T-helper 2 cell treated with Interferon-gamma antibody and Interleukin-4, amounts not matched to agents 5 μg/mL and 100 μg/mL, for 36 hours (primary cell): ENCODE measurements around the gene CDX1.
"Not testable (repeated sequence)": the region's sequence is repeated elsewhere in the genome, so short reads cannot be mapped to it uniquely, and the experiment has no call there.

Source experiments
- DNase-seq: peaks from one replicate; pipeline ENCODE4 v3.0.0; 2021; ENCODE audit warnings: low spot score
- H3K27ac Mint-ChIP-seq: one replicate; pipeline ENCODE4 v1.8.0; 2021; ENCODE audit warnings: mild to moderate bottlenecking, mixed read lengths
- H3K27me3 Mint-ChIP-seq: one replicate; pipeline ENCODE4 v1.8.0; 2021; ENCODE audit warnings: low read depth, mixed read lengths
- H3K36me3 Mint-ChIP-seq: one replicate; pipeline ENCODE4 v1.8.0; 2021; ENCODE audit warnings: low read depth, mixed read lengths
- H3K4me1 Mint-ChIP-seq: one replicate; pipeline ENCODE4 v1.8.0; 2021; ENCODE audit warnings: low read depth, mixed read lengths
- H3K4me3 Mint-ChIP-seq: one replicate; pipeline ENCODE4 v1.8.0; 2022; ENCODE audit warnings: mild to moderate bottlenecking, moderate library complexity, mixed read lengths
- H3K9me3 Mint-ChIP-seq: one replicate; pipeline ENCODE4 v1.8.0; 2021; ENCODE audit warnings: mixed read lengths

Gene CDX1

GRCh38 chr5:150230842-150231241 is 64.3 kb downstream of the CDX1 start:
- no peaks in the 10 kb centered on the region for H3K4me1 Mint-ChIP-seq
- H3K36me3 Mint-ChIP-seq: no peaks in the 10 kb centered on the region
- H3K27ac Mint-ChIP-seq: no peak overlapping the region
- no peaks in the 10 kb centered on the region for H3K9me3 Mint-ChIP-seq
- H3K27me3 Mint-ChIP-seq: no peaks in the 10 kb centered on the region
- no peak overlapping the region for H3K4me3 Mint-ChIP-seq
- DNase-seq: no peak

- not testable (repeated sequence) for H3K27ac Mint-ChIP-seq, H3K36me3 Mint-ChIP-seq, H3K4me1 Mint-ChIP-seq, H3K4me3 Mint-ChIP-seq, H3K27me3 Mint-ChIP-seq, DNase-seq, H3K9me3 Mint-ChIP-seq
Measured at GRCh38 chr5:150233706-150234105, 67.1 kb downstream of the CDX1 start.
